ENCODE measurements around the gene SKA1. TPM values are rescaled to one million over a fixed set of nuclear protein-coding genes. Genes with fewer than 3 reads are reported as not detected.
A peak's percentile ranks its signal among the peaks of the same experiment; 100 is the strongest.

SKA1 gene
- total and polyA plus RNA-seq, 2 of the 13 experiments (the other 11 are each of a cell fraction or from before 2014, with no cell fraction given) = 5.3 to 21.3 TPM

DNA sequence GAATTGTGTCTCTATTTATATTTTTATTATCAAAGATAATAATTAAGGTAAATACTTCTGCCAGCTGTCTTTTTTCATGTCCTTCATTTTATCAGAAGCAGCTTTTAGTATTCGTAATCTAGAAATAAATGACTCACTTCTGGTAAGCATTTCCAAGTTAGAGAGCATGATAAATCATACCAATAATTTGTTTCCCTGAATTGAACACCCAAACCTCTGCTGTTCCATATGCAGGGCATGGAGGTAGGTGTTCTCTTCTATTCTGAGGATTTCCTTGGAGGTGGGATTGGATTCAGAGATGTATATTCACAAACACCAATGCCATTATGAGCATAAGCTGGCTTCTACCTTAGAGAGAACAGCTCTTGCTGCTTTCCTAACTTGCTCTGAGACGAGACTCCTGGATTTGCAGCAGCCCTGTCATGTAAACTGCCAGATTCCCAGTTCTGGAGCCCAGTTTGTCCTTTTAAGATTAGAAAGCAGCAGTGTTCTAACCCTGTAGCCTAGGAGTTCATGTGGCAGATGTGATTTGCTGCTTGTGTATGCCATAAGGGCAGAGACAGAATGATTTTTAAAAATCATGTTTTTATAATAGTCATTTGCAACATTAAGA, 47.5 kb downstream of the SKA1 start:
- H3K4me1 ChIP-seq (ENCODE audit: insufficient read depth, low read length) = peaks cover 6% of the 10 kb centered on the region; the same call in 1 of the 2 replicates
- ChIA-PET POLR2A (no interaction called here), CTCF (ENCODE audit: low intra/inter-chr PET ratio, low total read pairs) (no interaction called here)
- DNase-seq (ENCODE audit: low spot score) = no peak
- peaks cover 16% of the 10 kb centered on the region for H3K9me3 ChIP-seq (ENCODE audit: low read length)
- H2AFZ ChIP-seq (ENCODE audit: low read length) = no peak overlapping the region
- H3K79me2 ChIP-seq (ENCODE audit: insufficient read depth, low read length) = no peaks in the 10 kb centered on the region
- WGBS (ENCODE audit: low lambda C conversion rate) = 51% methylated on average over 2 of the region's 2 CpGs
- in situ Hi-C loops (cut with HindIII; ENCODE audit: extremely low pct_ligation_motif_present, low pct_unique_long_range_greater_than_20kb) = loop anchor here (10.0 kb wide), 1 partner anchor 138 kb away; the partner anchor contains the start of genes CXXC1 and MBD1
- H4K20me1 ChIP-seq (ENCODE audit: insufficient read depth, low read length) = no peaks in the 10 kb centered on the region
- no peak for TF ChIP-seq NFATC3 (CRISPR knock-in tag; IDR thresholded peaks at IDR 0.05)
- TF ChIP-seq CCDC6 (CRISPR knock-in tag; IDR thresholded peaks at IDR 0.05) = no peak
- TF ChIP-seq AKAP8 (CRISPR knock-in tag; IDR thresholded peaks at IDR 0.05) = no peak
- intact Hi-C loops (cut with micrococcal nuclease; ENCODE audit: unreplicated experiment) = loop anchor here (5.0 kb wide), 1 partner anchor 450 kb away; no protein-coding TSS in a partner anchor
- H3K27ac ChIP-seq (ENCODE audit: extremely low read length, insufficient read depth, low read length) = no peak overlapping the region
- no peak for ATAC-seq
- H3K4me3 ChIP-seq (replicated peaks in 1 of 3; ENCODE audit: insufficient read depth in 1 of 3, low read depth in 2 of 3, low read length in 3 of 3) = no peak overlapping the region
- no peaks in the 10 kb centered on the region for H3K36me3 ChIP-seq (replicated peaks in 1 of 2; ENCODE audit: control insufficient read depth in 1 of 2, insufficient read depth in 2 of 2, low read length in 2 of 2)
- no peaks in the 10 kb centered on the region for H3K27me3 ChIP-seq (ENCODE audit: control insufficient read depth in 1 of 2, insufficient read depth in 2 of 2, low read length in 2 of 2)
- H3K9ac ChIP-seq (ENCODE audit: insufficient read depth, low read depth, low read length) = no peak overlapping the region
- H3K4me2 ChIP-seq (ENCODE audit: low read depth, low read length) = no peak overlapping the region
- BruUV-seq (replicated peaks) = no TSS peak
- no peak for FAIRE-seq

DNA sequence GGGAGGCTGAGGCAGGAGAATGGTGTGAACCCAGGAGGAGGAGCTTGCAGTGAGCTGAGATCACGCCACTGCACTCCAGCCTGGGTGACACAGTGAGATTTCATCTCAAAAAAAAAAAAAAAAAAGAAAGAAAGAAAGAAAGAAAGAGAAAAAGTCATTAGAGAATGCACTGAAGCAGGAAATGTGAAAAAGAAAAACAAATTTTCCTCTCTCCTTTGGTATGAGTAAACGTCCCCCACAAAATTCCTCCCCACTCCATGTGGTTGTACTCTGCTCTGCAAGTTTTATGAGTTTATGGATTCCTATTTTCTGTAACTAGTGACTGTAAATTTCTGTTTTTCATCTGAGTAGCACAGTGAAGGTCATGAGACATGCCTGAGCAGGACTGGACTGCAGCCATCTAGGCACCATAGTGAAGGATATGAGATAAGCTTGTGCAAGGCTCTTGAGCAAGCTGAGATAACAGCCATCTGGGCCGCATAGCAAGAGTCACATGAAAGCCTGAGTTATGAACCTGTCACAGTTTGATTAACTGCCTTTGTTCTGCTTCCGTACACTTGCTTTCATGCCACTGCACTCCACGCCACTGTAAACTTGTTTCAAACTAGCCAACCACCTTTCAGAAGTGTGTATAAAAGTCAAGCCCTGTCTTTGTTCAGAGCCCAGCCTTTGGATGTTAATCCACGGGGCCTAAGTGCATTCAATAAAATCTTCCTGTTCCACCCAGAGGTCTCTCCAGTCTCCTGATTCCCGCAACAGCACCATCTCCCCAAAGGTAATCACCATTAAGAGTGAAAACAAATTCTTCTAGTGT, 50.2 kb downstream of the SKA1 start:
- no TSS peak for BruUV-seq (replicated peaks)
- H4K20me1 ChIP-seq (ENCODE audit: insufficient read depth, low read length) = no peaks in the 10 kb centered on the region
- in situ Hi-C loops (cut with HindIII; ENCODE audit: extremely low pct_ligation_motif_present, low pct_unique_long_range_greater_than_20kb) (loop anchor here (5.0 to 10.0 kb wide), 2 partner anchors 140 to 208 kb away; partner anchors contain the start of genes CXXC1 and MBD1), intact Hi-C loops (cut with micrococcal nuclease; ENCODE audit: unreplicated experiment) (loop anchor here (5.0 kb wide), 3 partner anchors 68 to 453 kb away; partner anchors contain the start of gene CXXC1)
- peaks cover 20% of the 10 kb centered on the region; the same call in 1 of the 2 replicates for H3K4me1 ChIP-seq (ENCODE audit: insufficient read depth, low read length)
- WGBS (ENCODE audit: low lambda C conversion rate) = 27% methylated on average over 6 of the region's 7 CpGs
- CTCF ChIA-PET (ENCODE audit: low intra/inter-chr PET ratio, low total read pairs) = no interaction called here
- H3K36me3 ChIP-seq (replicated peaks in 1 of 2; ENCODE audit: control insufficient read depth in 1 of 2, insufficient read depth in 2 of 2, low read length in 2 of 2) = no peaks in the 10 kb centered on the region
- H3K9ac ChIP-seq (ENCODE audit: insufficient read depth, low read depth, low read length) = no peak overlapping the region
- peak overlapping the region; percentile 31 for H3K27ac ChIP-seq (ENCODE audit: extremely low read length, insufficient read depth, low read length)
- FAIRE-seq = peak; percentile 18
- DNase-seq (ENCODE audit: low spot score) = peak; percentile 86
- H3K27me3 ChIP-seq (ENCODE audit: control insufficient read depth in 1 of 2, insufficient read depth in 2 of 2, low read length in 2 of 2) = no peaks in the 10 kb centered on the region
- H2AFZ ChIP-seq (ENCODE audit: low read length) = no peak overlapping the region
- ATAC-seq = peak; percentile 83
- H3K4me3 ChIP-seq (replicated peaks in 1 of 3; ENCODE audit: insufficient read depth in 1 of 3, low read depth in 2 of 3, low read length in 3 of 3) = no peak overlapping the region
- POLR2A ChIA-PET = no interaction called here
- H3K9me3 ChIP-seq (ENCODE audit: low read length) = peaks cover 10% of the 10 kb centered on the region
- H3K79me2 ChIP-seq (ENCODE audit: insufficient read depth, low read length) = no peaks in the 10 kb centered on the region
- H3K4me2 ChIP-seq (ENCODE audit: low read depth, low read length) = no peak overlapping the region
- peak; percentile 88 for TF ChIP-seq SOX13 (IDR thresholded peaks at IDR 0.05)
- TF ChIP-seq SOX13 (CRISPR knock-in tag; conservative IDR thresholded peaks at IDR 0.05 in 1 of 2, IDR thresholded peaks at IDR 0.05 in 1 of 2) = peak in 1 of 2 experiments; percentile 96; a peak in 2 of 4 replicates
- peak; percentile 18; the same call in 1 of the 2 replicates for TF ChIP-seq SAP130 (CRISPR knock-in tag; IDR thresholded peaks at IDR 0.05; ENCODE audit: low read depth)
- peak; percentile 68; the same call in 1 of the 2 replicates for TF ChIP-seq ISL2 (CRISPR knock-in tag; IDR thresholded peaks at IDR 0.05)
- no peak for TF ChIP-seq ZFP90 (CRISPR knock-in tag; IDR thresholded peaks at IDR 0.05; ENCODE audit: borderline replicate concordance)
- TF ChIP-seq HOXD1 (CRISPR knock-in tag; IDR thresholded peaks at IDR 0.05) = peak; percentile 99
- TF ChIP-seq KLF11 (CRISPR knock-in tag; IDR thresholded peaks at IDR 0.05) = no peak
- TF ChIP-seq, protein P1, sequence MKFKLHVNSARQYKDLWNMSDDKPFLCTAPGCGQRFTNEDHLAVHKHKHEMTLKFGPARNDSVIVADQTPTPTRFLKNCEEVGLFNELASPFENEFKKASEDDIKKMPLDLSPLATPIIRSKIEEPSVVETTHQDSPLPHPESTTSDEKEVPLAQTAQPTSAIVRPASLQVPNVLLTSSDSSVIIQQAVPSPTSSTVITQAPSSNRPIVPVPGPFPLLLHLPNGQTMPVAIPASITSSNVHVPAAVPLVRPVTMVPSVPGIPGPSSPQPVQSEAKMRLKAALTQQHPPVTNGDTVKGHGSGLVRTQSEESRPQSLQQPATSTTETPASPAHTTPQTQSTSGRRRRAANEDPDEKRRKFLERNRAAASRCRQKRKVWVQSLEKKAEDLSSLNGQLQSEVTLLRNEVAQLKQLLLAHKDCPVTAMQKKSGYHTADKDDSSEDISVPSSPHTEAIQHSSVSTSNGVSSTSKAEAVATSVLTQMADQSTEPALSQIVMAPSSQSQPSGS (CRISPR knock-in tag; IDR thresholded peaks at IDR 0.05) = peak; percentile 56; the same call in 1 of the 2 replicates
- TF ChIP-seq HOXA3 (CRISPR knock-in tag; IDR thresholded peaks at IDR 0.05) = 0 out of 2 replicates have a peak, but pooled peaks have one; percentile 26
